IPS-NIHi7 (cell line): ENCODE results near the gene FBXL13.
"Not testable (repeated sequence)": the region's sequence is repeated elsewhere in the genome, so short reads cannot be mapped to it uniquely, and the experiment has no call there.

Experiments used
- DNase-seq: peaks from one replicate; pipeline ENCODE4 v3.0.0; 2012; ENCODE audit warnings: mixed read lengths; ENCODE audit errors: extremely low spot score

The FBXL13 gene

DNA sequence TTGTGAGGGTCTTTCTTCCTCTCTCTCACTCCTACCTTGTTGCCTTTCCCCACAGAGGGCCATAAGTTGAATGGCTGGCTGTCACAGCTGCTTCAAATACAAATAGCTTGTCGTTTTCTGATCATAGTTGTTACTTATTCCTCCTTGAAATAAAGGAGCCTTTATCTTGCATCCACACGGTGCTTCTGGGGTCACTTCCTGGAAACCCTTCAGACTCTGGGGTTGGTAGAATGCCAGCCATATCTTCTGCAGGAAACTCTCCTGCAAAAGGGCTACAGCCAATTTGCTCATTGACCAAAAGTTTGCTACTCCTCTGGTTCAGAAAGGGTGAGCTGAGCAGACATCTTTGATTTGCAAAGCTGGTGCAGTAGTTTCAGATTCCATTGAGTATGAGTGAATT lies 255.4 kb downstream of the FBXL13 start:
- DNase-seq, result no peak

DNA sequence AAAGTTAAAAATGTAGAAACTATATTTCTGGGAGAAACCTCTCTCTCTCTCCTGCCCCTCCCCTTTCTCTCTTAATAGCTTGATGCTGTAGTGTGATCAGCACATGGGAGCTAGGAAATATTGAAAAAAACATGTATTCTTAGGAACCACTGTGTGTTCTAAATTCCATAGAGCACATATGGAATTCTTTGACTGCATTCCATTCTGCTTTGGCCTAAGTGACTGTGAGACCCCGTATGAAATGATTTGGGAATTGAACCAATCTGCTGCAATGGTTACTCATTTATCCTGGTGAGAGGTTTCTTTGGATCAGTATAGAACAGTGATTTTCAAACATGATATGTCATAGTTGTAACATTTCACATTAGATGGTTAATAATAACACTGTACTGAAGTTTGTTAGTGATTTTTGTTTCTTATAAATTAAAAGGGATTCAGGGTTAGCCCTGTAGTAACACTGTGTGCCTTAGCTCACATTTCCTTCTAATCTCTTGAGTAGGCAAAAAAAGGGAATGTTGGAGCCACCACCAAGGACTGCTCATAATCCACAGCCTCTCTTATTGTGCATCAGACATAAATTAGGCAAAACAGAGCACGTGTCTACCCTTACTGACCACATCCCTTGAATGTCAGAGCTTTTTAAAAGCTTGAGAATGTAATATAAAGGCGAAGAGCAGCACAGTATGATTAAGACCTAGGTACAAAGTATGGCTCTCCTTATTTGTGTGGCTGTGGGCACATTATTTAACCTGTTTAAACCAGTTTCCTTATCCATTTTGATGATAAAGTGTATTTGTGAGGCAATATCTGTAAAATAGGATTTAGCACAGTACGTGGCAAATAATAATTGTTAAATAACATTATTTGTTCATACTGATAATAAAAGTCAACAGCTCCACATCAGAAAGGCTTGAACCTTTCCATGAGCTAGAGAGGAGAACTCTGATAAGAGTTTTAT lies 256.7 kb downstream of the FBXL13 start:
- no peak for DNase-seq

DNA sequence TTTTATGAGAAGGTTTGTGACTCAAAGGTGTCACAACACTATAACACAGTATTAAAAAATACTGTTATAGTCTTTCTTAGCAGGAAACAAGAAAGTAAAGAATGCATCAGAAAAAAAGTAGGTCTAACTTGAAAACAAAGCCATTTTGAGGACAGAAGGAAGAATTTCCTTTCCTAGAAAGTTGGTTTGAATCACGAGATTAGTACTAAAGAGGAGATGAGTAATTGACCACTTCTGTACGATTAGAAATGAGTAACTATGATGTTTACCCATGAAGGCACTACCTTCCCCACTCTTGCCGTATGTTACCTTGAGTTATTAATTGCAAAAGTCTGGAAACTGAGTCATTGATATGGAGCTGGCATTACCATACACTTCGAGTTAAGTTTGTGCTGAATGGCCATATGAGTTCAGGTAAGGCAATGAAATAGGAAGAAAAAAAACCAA lies 260.5 kb downstream of the FBXL13 start:
- DNase-seq, result no peak

DNA sequence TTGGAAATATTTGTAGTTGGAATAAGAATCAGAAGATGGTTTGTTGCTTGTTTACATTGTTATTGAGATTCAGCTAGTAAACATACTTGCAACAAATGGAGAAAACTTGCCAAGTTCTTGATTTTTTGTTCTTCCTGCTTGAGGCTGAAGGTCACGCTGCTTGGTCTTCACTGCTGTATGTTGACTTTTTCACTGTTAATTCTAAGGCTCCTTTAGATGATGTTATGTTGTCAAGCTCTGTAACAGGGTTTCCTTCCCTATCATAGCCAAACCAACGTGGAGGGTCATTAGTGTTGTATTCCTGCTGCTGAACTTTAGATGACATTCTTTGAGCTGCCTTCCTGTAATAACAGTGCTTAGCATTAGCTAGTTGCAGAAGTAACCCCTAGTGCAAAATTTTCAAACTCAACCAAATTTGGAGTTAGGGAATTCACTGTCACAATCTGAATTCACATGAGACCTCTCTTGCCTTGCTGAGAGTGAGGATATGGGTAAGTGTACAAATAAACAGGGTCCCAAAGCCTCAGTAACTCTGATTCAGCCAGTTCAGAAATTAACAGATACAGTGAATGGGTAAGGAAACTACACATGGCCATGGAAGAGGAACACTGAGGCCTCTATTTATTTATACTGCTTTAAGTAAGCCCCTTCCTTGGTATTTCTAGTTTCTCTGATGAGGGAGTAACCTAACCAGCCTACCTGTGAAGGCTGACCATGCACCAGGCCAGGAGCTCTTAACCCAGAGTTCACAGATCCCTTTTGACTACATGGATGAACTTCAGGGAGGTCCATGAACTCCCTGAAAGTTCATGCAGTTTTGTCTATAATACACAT lies 261.2 kb downstream of the FBXL13 start:
- no peak for DNase-seq

DNA sequence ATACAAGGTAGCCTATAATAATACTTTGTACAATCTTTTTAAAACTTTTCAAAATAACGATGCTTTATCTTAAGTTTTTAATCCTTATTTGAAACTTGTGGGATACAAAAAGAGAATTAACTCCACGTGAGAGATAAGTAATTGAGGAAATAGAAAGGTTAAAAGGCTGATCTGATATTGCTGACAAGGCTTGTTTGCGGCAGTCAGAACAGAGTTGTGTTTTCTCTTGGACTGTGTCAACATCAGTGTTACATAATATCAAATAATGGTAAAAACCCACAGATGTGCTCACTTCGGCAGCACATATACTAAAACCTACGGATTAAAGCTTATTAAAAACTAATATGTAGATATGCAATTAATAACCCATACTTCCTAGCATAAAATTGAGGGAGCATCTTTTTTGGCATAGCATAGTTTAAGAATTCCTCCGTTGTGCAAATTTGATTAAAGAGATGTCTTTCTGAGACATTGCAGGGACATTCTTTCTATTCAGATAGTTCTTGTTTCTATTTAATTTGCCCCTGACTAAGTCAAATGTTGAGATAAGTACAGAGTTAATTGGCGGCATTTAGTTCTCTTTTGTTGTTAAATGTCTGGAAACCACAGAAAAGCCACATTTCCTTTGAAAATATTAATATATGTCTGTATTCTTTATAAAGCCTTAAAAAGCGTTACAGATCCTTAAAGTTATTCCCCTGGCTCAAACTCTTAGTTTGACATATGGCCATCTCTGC lies 262.5 kb downstream of the FBXL13 start:
- no peak for DNase-seq

DNA sequence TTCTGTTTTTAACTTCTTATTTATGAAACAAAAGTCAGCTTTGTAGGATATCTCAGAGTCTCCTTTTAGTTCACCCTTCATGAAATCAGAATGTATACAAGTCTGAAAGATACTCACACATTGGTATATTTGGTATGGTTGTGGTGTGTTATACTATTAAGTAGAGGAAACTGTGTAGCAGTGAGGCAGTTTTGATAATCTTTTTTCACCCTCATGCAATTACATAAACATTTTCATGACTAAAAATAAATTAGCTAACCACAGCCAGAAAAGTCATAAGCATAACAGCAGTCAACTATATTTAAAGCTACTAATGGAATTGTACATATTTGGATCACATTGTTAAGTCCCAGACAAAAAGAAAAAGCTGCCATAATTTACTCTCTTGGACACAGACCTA lies 263.7 kb downstream of the FBXL13 start:
- no peak for DNase-seq

DNA sequence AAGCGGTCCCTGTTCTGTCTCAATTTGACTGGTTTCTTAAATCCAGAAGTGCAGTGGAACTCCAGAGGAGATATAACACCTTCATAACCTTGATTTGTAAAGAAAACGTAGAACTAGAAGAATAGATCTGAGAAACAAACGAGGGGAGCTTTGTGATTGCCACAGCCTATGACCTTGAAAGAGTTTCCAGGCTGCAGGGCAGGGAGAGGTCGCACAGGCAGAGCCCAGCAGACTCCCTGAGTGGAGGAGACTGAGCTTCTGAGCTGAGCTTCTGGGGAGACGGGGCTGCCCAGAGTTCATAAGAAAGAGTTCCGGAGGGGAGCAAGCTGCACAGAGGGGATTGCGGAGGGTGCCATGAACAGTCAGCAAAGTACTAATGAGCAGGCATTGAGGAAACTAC lies 268.0 kb downstream of the FBXL13 start:
- DNase-seq, result no peak

DNA sequence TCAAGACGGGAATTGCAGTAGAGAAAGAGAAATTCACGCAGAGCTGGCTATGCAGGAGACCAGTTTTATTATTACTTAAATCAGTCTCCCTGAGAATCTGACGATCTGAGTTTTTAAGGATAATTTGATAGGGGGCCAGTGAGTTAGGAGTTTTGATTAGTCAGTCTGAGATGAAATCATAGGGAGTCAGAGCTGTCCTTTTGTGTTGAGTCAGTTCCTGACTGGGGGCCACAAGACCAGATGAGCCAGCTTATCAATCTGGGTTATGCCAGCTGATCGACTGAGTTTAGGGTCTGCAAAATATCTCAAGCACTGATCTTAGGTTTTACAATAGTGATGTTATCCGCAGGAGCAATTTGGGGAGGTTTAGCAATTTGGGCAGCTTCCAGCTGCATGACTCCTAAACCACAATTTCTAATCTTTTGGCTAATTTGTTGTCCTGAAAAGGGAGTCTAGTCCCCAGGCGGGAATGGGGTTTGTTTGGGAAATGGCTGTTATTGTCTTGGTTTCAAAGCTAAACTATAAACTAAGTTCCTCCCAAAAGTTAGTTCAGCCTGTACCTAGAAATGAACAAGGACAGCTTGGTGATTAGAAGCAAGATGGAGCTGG lies 278.5 kb downstream of the FBXL13 start:
- not testable (repeated sequence) for DNase-seq

DNA sequence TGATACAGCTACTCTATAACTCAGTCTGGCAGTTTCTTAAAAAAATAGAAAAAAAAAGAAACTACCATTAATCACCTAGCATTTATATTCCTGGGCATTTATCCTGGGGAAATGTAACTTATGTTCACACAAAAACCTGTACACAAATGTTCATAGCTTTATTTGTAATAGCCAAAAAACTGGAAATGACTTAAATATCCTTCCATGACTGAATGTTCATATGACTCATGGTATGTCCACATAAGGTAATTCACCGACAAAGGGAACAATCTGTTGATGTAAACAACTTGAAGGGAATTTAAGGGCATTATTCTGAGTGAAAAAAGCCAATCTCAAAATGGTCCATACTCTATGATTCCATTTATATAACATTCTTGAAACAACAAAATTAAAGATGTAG lies 280.0 kb downstream of the FBXL13 start:
- DNase-seq, result not testable (repeated sequence)

DNA sequence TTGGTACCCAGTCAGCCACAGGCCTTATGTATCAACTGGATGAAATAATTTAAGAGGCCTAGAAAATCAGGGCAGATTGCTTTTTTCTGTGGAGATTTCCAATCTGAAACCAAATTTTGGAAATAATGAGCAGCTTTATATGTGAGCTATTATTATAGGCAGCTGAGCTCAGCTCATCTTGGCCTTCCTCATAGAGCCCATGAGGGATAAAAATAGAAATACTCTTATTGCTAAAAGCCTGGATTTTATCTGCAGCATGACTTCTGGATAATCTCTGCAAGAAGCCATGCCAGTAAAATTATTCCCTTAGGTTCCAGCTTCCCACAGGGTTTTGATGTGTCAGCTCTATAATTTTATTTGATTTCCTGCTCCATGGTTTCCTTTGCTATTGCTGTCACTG lies 282.8 kb downstream of the FBXL13 start:
- not testable (repeated sequence) for DNase-seq

DNA sequence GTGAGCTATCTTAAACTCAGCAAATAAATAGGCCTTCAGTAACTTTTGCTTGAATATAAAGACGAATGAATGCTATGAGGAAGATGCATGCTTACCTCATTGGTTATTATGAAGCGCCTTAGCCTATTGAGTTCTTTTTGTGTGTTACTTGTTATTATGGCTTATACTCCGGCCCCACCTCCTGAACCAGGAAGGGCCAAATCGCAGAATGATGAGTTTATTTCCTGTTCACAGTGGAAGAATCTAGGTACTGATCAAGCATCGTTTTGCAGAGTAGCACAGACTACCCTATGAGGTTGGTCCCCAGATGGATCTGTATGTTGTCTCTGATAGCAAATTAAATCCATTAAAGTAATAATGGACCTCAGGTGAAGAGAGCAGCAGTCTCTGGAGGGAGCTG lies 283.2 kb downstream of the FBXL13 start:
- not testable (repeated sequence) for DNase-seq

DNA sequence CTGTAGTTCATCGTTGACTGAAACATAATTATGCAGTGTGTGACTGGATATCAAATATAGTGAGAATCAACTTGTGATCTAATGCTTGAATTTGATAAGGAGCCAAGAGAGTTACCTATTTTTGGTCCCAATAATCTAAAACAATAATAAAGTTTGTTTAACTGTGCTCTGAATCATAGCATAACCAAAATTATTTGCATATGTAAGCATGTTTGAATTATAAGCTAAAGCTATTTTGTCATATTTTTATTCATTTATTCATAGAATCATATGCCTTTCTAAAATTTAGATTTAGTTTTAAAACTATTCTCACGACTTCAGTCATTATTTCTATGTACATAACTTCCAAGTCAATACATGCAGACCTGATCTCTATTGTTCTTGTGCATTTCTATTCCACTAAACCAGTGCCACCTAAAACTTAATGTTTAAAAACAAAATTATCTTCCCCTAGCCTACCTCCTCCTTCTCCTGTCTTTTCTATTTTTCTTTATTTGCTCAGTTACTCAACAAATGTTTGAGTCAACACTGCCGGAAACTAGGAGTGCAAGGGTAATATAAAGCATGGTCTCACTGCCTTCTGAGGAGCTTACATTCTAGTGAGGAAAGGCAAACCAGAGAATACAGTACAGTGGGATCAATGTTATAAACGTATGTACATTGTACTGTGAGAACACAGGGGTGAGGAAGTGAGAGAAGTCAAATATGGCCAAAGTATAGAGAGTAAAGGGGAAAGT lies 284.1 kb downstream of the FBXL13 start:
- DNase-seq, result not testable (repeated sequence)

DNA sequence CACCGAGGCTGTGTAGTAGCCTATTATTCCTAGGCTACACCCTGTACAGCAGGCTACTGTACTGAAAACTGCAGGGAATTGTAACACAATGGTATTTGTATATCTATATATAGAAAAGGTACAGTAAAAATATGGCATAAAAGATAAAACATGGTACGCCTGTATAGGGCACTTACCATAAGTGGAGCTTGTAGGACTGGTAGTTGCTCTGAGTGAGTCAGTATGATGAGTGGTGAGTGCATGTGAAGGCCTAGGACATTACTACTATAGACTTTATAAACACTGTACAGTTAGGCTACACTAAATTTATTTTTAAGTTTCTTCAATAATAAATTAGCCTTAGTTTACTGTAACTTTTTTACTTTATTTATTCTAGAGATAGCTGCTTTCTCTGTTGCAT lies 285.8 kb downstream of the FBXL13 start:
- not testable (repeated sequence) for DNase-seq

DNA sequence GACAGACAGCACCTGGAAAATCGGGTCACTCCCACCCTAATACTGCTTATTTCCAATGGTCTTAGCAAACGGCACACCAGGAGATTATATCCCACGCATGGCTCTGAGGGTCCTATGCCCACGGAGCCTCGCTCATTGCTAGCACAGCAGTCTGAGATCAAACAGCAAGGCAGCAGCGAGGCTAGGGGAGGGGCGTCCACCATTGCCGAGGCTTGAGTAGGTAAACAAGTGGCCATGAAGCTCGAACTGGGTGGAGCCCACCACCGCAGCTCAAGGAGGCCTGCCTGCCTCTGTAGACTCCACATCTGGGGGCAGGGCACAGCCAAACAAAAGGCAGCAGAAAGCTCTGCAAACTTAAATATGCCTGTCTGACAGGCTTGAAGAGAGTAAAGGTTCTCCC lies 293.7 kb downstream of the FBXL13 start:
- DNase-seq, result not testable (repeated sequence)

DNA sequence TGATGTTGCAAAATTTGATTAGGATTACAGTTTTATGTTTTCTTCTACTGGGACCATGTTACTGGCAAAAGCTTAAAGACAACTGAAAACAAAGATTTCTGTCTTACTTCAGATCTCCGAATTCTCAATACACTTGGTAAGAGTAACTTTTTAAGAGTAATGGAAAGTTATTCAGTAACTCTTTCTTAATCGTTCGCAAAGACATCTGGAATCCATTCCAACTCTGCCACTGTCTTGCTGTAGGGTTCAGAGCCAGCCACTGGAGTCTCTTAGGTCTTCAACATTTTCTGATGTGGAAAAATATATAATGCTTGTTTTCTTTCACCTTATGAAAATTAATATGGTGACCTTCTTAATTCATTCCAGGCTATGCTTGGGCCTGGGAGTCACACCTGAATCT lies 295.9 kb downstream of the FBXL13 start:
- not testable (repeated sequence) for DNase-seq

DNA sequence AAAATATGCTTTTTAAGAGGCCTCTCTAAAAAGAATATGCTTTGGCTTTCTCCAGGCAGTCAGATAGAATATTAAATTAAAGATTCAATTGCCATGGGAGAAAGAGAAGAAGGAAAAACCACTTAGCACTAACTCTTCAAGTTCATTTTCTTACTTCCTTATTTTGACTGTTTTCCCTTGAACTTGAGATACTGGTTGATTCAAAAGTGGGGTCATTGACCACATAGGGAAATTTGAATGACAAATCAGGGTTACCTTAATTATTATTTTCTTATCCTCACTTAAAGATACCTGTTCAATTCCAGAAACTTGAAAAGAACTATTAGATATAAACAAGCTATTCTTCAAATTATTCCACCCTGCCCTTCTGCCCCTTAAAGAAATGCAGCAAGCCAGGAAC lies 298.4 kb downstream of the FBXL13 start:
- DNase-seq, result not testable (repeated sequence)

DNA sequence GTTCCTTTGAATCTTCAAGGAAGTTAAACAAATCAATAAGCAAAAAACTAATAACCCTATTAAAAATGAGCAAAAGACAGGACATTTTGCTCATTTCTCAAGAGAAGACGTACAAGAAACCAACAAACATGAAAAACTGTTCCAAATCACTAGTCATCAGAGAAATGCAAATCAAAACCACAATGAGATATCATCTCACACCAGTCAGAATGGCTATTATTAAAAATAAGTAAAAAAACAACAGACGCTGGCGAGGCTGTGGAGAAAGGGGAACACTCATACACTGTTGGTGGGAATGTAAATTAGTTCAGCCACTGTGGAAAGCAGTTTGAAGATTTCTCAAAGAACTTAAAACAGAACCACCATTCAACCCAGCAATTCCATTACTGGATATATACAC lies 304.1 kb downstream of the FBXL13 start:
- not testable (repeated sequence) for DNase-seq

DNA sequence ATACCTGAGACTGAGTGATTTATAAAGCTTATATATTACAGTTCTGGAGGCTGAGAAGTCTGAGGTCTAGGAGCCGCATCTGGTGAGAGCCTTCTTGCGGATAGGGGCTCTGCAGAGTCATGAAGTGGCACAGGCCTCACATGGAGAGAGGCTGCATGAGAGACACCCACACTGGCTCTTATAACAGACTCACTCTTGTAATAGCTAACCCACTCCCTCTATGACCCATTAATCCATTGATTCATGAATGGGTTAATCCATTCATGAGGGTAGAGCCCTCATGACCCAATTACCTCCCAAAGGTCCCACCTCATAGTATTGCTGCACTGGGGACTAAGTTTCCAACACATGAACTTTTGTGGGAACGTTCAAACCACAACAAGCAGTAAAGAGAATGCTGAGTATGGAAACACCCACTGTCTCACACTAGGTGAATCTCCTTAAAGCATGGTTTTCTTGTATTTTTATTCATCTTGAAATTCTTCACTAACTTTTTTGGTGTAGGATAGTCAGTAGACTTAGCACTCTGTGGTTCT lies 304.9 kb downstream of the FBXL13 start:
- not testable (repeated sequence) for DNase-seq

DNA sequence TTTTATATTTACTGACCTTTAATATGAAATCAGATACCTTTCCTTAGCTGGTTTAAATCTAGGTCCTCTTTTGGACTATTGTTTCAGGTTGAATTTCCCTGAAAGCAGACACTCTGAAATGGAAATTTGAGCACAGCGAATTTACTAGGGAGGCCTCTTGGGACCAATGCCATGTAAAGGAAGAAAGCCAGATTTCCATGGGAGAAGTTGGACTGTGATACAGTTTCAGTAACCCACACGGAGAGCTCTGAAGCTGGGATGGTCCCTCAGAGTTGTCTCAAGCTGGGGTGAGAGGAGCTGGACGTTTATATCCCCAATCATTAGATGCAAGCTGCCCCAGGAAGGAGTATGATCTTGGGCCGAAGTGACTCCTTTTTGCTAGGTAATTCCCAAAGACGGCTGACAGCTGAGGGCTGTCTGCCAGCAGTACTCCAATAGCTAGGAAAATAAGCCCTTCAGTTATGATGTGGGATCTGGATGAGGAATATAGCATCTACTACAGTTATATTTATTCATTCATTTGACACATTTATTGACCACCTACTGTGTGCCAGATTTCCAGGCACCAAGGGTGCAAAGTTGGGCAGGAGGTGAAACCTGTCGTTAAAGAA lies 311.2 kb downstream of the FBXL13 start:
- not testable (repeated sequence) for DNase-seq
